Uterus (tissue), 4 donors: Measurements from ENCODE around the gene ARHGAP42. TPM values are rescaled to one million over a fixed set of nuclear protein-coding genes. Genes with fewer than 3 reads are reported as not detected.

Experiments
- DNase-seq, 2 donors: peaks; one replicate each; pipeline ENCODE4 v3.0.0-alpha.2; 2019 to 2020
- H3K27ac ChIP-seq, 2 donors: fragments of 200-600 bp; sonication (generic); 1 replicate in 1 of 2; 2 replicates in 1 of 2; pipeline ENCODE4 v1.5.1; 2016 to 2018
- H3K27me3 ChIP-seq, 2 donors: fragments of 200-600 bp; sonication (generic); one replicate each; pipeline ENCODE4 v1.5.1; 2018 to 2019; ENCODE audit warnings: control low read depth in 1 of 2
- H3K36me3 ChIP-seq, 2 donors: fragments of 200-600 bp; sonication (generic); one replicate each; pipeline ENCODE4 v1.5.1; 2019; ENCODE audit warnings: control low read depth in 1 of 2
- H3K4me1 ChIP-seq, 2 donors: fragments of 200-600 bp; sonication (generic); one replicate each; pipeline ENCODE4 v1.5.1; 2018 to 2019; ENCODE audit warnings: control low read depth in 1 of 2
- H3K4me3 ChIP-seq, 2 donors: fragments of 200-600 bp; sonication (generic); 1 replicate in 1 of 2; 2 replicates in 1 of 2; pipeline ENCODE4 v1.5.1; 2018 to 2019; ENCODE audit warnings: mild to moderate bottlenecking in 1 of 2
- H3K9me3 ChIP-seq, 2 donors: fragments of 200-600 bp; sonication (generic); one replicate each; pipeline ENCODE4 v1.5.1; 2019; ENCODE audit warnings: control low read depth in 1 of 2
- CTCF ChIP-seq, 4 experiments: fragments of 200-600 bp in 2 of 4; fragments of 450-650 bp in 2 of 4; sonication (generic) in 2 of 4; IDR thresholded peaks; one replicate each; pipeline ENCODE4 v1.5.1; 2016 to 2019; ENCODE audit warnings: antibody characterized with exemption in 4 of 4, mild to moderate bottlenecking in 2 of 4, moderate library complexity in 1 of 4
- POLR2A ChIP-seq, 2 donors: fragments of 450-650 bp; IDR thresholded peaks; one replicate each; pipeline ENCODE4 v1.6.1; 2016; ENCODE audit warnings: antibody characterized with exemption in 2 of 2, mild to moderate bottlenecking in 1 of 2, moderate library complexity in 1 of 2
- intact Hi-C: fragments of 100-400 bp; cut with DNase I; formaldehyde crosslinking; loops from one replicate; pipeline ENCODE4 v1.15.1; 2023; ENCODE audit warnings: low total_unique reads
- total RNA-seq, 4 donors: library from RNA; depleted of rRNA in 3 of 4; stranded (reverse); fragments of >200 nt in 3 of 4; gene quantifications; one replicate each; pipeline versions ENCODE4 v1.1.0 to v1.2.4, GENCODE V29; 2014 to 2023
- donor health status: DM: yes; HTN: yes; CAD: no.

Gene ARHGAP42
- total RNA-seq, 4 donors from 2014 or later: 10.2 to 51.6 (median 21.1) TPM

- no peaks in the 10 kb centered on the region for H3K27me3 ChIP-seq
- no peak for TF ChIP-seq CTCF (IDR thresholded peaks at IDR 0.05)
- TF ChIP-seq POLR2A (IDR thresholded peaks at IDR 0.05): no peak
- no peak overlapping the region for H3K4me3 ChIP-seq
- H3K27ac ChIP-seq: peak overlapping the region in 1 of 2 donors; percentile 9
- intact Hi-C loops: no loop called here
- no peaks in the 10 kb centered on the region for H3K36me3 ChIP-seq
- DNase-seq: peak in 1 of 2 donors; percentile 29
- H3K4me1 ChIP-seq: no peaks in the 10 kb centered on the region
- no peaks in the 10 kb centered on the region for H3K9me3 ChIP-seq
These were observed 176.0 kb downstream of the ARHGAP42 start for GRCh38 chr11:100863080-100863581.

GRCh38 chr11:100865443-100866065, 178.5 kb downstream of the ARHGAP42 start:
- Histone ChIP-seq H3K27me3 (no peaks in the 10 kb centered on the region), H3K36me3 (no peaks in the 10 kb centered on the region), H3K4me3 (no peak overlapping the region), H3K9me3 (no peaks in the 10 kb centered on the region), H3K4me1 (no peaks in the 10 kb centered on the region), H3K27ac (no peak overlapping the region)
- TF ChIP-seq POLR2A (IDR thresholded peaks at IDR 0.05) (no peak), CTCF (IDR thresholded peaks at IDR 0.05) (no peak)
- intact Hi-C loops: no loop called here
- no peak for DNase-seq

- H3K36me3 ChIP-seq: no peaks in the 10 kb centered on the region
- H3K4me3 ChIP-seq: no peak overlapping the region
- no peaks in the 10 kb centered on the region for H3K4me1 ChIP-seq
- intact Hi-C loops: no loop called here
- TF ChIP-seq POLR2A (IDR thresholded peaks at IDR 0.05) (no peak), CTCF (IDR thresholded peaks at IDR 0.05) (no peak)
- H3K9me3 ChIP-seq: no peaks in the 10 kb centered on the region
- DNase-seq: no peak
- H3K27me3 ChIP-seq: no peaks in the 10 kb centered on the region
- H3K27ac ChIP-seq: no peak overlapping the region
These were observed 179.4 kb downstream of the ARHGAP42 start for GRCh38 chr11:100866453-100866852.

- no peak for DNase-seq
These were observed 180.5 kb downstream of the ARHGAP42 start for GRCh38 chr11:100867606-100868005.

More at GRCh38 chr11:100867606-100868005, 180.5 kb downstream of the ARHGAP42 start:
- Histone ChIP-seq H3K4me1 (no peaks in the 10 kb centered on the region), H3K27me3 (no peaks in the 10 kb centered on the region), H3K4me3 (no peak overlapping the region), H3K9me3 (no peaks in the 10 kb centered on the region), H3K36me3 (no peaks in the 10 kb centered on the region), H3K27ac (no peak overlapping the region)
- intact Hi-C loops: no loop called here
- TF ChIP-seq POLR2A (IDR thresholded peaks at IDR 0.05) (no peak), CTCF (IDR thresholded peaks at IDR 0.05) (no peak)
